ENCODE measurements around the gene GM2A. TPM values are rescaled to one million over a fixed set of nuclear protein-coding genes. Genes with fewer than 3 reads are reported as not detected.

The GM2A gene
- polyA plus RNA-seq, 1 of the 3 experiments (the other 2 are of a cell fraction), result 8.0 TPM

DNA sequence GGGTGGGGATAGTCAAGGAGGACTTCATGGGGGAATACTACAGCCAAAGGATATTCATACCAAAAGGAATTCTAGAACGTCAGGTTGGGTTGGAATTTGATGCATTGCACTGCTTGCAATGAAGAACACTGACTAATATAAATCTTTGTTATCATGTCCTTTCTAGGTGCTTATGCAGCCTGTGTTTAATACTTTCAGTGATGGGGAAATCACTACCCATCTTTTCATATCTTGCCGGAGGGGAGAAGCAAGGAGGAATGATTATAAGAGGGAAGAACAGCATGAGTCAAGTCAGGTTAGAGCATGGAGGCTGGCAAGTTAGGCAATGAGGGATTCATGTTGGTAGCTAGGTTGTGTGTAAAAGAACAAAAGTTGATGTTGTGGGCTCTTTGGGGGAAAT, 24.0 kb upstream of the GM2A start:
- Histone ChIP-seq H3K9me3 (no peaks in the 10 kb centered on the region), H3K27me3 (ENCODE audit: insufficient read depth) (no peaks in the 10 kb centered on the region; the same call in 1 of the 2 replicates), H3F3A (replicated peaks; ENCODE audit: insufficient read depth) (no peaks in the 10 kb centered on the region), H3K36me3 (replicated peaks in 1 of 2; ENCODE audit: control insufficient read depth in 1 of 2, insufficient read depth in 2 of 2, low read length in 1 of 2) (no peaks in the 10 kb centered on the region), H4K20me1 (ENCODE audit: insufficient read depth) (no peaks in the 10 kb centered on the region), H3K27ac (ENCODE audit: low read depth in 2 of 2, low read length in 1 of 2) (no peak overlapping the region), H3K4me1 (ENCODE audit: control insufficient read depth in 1 of 2, insufficient read depth in 2 of 2, low read depth in 1 of 2, low read length in 1 of 2) (no peaks in the 10 kb centered on the region), H3K4me2 (no peak overlapping the region), H2AFZ (ENCODE audit: low read depth) (no peak overlapping the region), H3K79me2 (ENCODE audit: insufficient read depth) (no peaks in the 10 kb centered on the region), H3K4me3 (ENCODE audit: low read depth in 2 of 2, low read length in 1 of 2) (no peak overlapping the region), H3K9ac (no peak overlapping the region), H3K9me2 (no peaks in the 10 kb centered on the region)
- no peak for DNase-seq
- CTCF ChIA-PET, result interaction anchor here (1.1 to 2.7 kb wide), 5 partner anchors 9 to 219 kb away, joined by 3 to 21 read pairs (median 4); no protein-coding TSS in a partner anchor
- TF ChIP-seq EZH2phosphoT487 (IDR thresholded peaks at IDR 0.05; ENCODE audit: borderline replicate concordance, low read depth), result no peak
- TF ChIP-seq, protein P1, sequence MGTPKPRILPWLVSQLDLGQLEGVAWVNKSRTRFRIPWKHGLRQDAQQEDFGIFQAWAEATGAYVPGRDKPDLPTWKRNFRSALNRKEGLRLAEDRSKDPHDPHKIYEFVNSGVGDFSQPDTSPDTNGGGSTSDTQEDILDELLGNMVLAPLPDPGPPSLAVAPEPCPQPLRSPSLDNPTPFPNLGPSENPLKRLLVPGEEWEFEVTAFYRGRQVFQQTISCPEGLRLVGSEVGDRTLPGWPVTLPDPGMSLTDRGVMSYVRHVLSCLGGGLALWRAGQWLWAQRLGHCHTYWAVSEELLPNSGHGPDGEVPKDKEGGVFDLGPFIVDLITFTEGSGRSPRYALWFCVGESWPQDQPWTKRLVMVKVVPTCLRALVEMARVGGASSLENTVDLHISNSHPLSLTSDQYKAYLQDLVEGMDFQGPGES (IDR thresholded peaks at IDR 0.05; ENCODE audit: low read depth, low read length), result no peak
- TF ChIP-seq NRF1 (IDR thresholded peaks at IDR 0.05; ENCODE audit: low read depth, low read length), result no peak
- TF ChIP-seq RAD21 (IDR thresholded peaks at IDR 0.05; ENCODE audit: low read length), result no peak
- no peak for TF ChIP-seq TEAD4 (IDR thresholded peaks at IDR 0.05; ENCODE audit: borderline replicate concordance, insufficient read depth)
- TF ChIP-seq, protein P2, sequence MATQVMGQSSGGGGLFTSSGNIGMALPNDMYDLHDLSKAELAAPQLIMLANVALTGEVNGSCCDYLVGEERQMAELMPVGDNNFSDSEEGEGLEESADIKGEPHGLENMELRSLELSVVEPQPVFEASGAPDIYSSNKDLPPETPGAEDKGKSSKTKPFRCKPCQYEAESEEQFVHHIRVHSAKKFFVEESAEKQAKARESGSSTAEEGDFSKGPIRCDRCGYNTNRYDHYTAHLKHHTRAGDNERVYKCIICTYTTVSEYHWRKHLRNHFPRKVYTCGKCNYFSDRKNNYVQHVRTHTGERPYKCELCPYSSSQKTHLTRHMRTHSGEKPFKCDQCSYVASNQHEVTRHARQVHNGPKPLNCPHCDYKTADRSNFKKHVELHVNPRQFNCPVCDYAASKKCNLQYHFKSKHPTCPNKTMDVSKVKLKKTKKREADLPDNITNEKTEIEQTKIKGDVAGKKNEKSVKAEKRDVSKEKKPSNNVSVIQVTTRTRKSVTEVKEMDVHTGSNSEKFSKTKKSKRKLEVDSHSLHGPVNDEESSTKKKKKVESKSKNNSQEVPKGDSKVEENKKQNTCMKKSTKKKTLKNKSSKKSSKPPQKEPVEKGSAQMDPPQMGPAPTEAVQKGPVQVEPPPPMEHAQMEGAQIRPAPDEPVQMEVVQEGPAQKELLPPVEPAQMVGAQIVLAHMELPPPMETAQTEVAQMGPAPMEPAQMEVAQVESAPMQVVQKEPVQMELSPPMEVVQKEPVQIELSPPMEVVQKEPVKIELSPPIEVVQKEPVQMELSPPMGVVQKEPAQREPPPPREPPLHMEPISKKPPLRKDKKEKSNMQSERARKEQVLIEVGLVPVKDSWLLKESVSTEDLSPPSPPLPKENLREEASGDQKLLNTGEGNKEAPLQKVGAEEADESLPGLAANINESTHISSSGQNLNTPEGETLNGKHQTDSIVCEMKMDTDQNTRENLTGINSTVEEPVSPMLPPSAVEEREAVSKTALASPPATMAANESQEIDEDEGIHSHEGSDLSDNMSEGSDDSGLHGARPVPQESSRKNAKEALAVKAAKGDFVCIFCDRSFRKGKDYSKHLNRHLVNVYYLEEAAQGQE (IDR thresholded peaks at IDR 0.05; ENCODE audit: low read depth, low read length), result no peak
- no peak for TF ChIP-seq JUND (IDR thresholded peaks at IDR 0.05)
- no peak for TF ChIP-seq GATA2 (CRISPR knock-in tag; IDR thresholded peaks at IDR 0.05)
- TF ChIP-seq, protein P3, sequence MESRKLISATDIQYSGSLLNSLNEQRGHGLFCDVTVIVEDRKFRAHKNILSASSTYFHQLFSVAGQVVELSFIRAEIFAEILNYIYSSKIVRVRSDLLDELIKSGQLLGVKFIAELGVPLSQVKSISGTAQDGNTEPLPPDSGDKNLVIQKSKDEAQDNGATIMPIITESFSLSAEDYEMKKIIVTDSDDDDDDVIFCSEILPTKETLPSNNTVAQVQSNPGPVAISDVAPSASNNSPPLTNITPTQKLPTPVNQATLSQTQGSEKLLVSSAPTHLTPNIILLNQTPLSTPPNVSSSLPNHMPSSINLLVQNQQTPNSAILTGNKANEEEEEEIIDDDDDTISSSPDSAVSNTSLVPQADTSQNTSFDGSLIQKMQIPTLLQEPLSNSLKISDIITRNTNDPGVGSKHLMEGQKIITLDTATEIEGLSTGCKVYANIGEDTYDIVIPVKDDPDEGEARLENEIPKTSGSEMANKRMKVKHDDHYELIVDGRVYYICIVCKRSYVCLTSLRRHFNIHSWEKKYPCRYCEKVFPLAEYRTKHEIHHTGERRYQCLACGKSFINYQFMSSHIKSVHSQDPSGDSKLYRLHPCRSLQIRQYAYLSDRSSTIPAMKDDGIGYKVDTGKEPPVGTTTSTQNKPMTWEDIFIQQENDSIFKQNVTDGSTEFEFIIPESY (IDR thresholded peaks at IDR 0.05; ENCODE audit: borderline replicate concordance, low read depth), result no peak
- TF ChIP-seq TCF12 (IDR thresholded peaks at IDR 0.05), result no peak
- TF ChIP-seq FOXM1 (IDR thresholded peaks at IDR 0.05; ENCODE audit: low read depth), result no peak
- TF ChIP-seq GABPA (IDR thresholded peaks at IDR 0.05; ENCODE audit: low read depth), result no peak
- no peak for TF ChIP-seq RFX5 (IDR thresholded peaks at IDR 0.05; ENCODE audit: low read length)
- TF ChIP-seq, protein P4, sequence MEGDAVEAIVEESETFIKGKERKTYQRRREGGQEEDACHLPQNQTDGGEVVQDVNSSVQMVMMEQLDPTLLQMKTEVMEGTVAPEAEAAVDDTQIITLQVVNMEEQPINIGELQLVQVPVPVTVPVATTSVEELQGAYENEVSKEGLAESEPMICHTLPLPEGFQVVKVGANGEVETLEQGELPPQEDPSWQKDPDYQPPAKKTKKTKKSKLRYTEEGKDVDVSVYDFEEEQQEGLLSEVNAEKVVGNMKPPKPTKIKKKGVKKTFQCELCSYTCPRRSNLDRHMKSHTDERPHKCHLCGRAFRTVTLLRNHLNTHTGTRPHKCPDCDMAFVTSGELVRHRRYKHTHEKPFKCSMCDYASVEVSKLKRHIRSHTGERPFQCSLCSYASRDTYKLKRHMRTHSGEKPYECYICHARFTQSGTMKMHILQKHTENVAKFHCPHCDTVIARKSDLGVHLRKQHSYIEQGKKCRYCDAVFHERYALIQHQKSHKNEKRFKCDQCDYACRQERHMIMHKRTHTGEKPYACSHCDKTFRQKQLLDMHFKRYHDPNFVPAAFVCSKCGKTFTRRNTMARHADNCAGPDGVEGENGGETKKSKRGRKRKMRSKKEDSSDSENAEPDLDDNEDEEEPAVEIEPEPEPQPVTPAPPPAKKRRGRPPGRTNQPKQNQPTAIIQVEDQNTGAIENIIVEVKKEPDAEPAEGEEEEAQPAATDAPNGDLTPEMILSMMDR (IDR thresholded peaks at IDR 0.05), result no peak
- no peak for TF ChIP-seq NFIC (IDR thresholded peaks at IDR 0.05; ENCODE audit: borderline replicate concordance)
- no peak for TF ChIP-seq EP300 (IDR thresholded peaks at IDR 0.05; ENCODE audit: borderline replicate concordance in 1 of 2, low read depth in 1 of 2, low read length in 1 of 2)
- POLR2A ChIA-PET, result no interaction called here
- WGBS (ENCODE audit: low lambda C conversion rate), result 40% methylated on average over 2 of the region's 2 CpGs

Measured in SK-N-SH (cell line).